ENCODE measurements around the gene CENATAC. TPM values are rescaled to one million over a fixed set of nuclear protein-coding genes. Genes with fewer than 3 reads are reported as not detected.
"Not testable (repeated sequence)": the region's sequence is repeated elsewhere in the genome, so short reads cannot be mapped to it uniquely, and the experiment has no call there.

CENATAC gene
- total and polyA plus RNA-seq, 5 donors = 12.2 to 18.9 (median 17.0) TPM

GRCh38 chr11:118961591-118961990 is 36.3 kb upstream of the CENATAC start:
- no peak overlapping the region for H3K27ac ChIP-seq (ENCODE audit: low read length)
- H3K27me3 ChIP-seq (ENCODE audit: control insufficient read depth, insufficient read depth) = no peaks in the 10 kb centered on the region
- intact Hi-C loops (cut with DNase I) = no loop called here
- WGBS = 59% methylated on average over 11 of the region's 11 CpGs
- H3K9me3 ChIP-seq (ENCODE audit: control insufficient read depth, low read length) = no peaks in the 10 kb centered on the region
- ATAC-seq (no peak), DNase-seq (no peak)
- no peak overlapping the region for H3K4me3 ChIP-seq (ENCODE audit: low read length)
- H3K4me1 ChIP-seq (ENCODE audit: control insufficient read depth, insufficient read depth, low read length) = no peaks in the 10 kb centered on the region

GRCh38 chr11:118969508-118969907 is 28.4 kb upstream of the CENATAC start:
- intact Hi-C loops (cut with DNase I); H3K9me3 ChIP-seq (ENCODE audit: control insufficient read depth, low read length); H3K27ac ChIP-seq (ENCODE audit: low read length); DNase-seq; H3K4me3 ChIP-seq (ENCODE audit: low read length); H3K27me3 ChIP-seq (ENCODE audit: control insufficient read depth, insufficient read depth); H3K4me1 ChIP-seq (ENCODE audit: control insufficient read depth, insufficient read depth, low read length); ATAC-seq: not testable (repeated sequence)
- 93% methylated on average over 2 of the region's 2 CpGs for WGBS

- 32% methylated on average over 33 of the region's 33 CpGs for WGBS
- DNase-seq (no peak), ATAC-seq (no peak)
- no peaks in the 10 kb centered on the region for H3K4me1 ChIP-seq (ENCODE audit: control insufficient read depth, insufficient read depth, low read length)
- no peaks in the 10 kb centered on the region for H3K27me3 ChIP-seq (ENCODE audit: control insufficient read depth, insufficient read depth)
- H3K9me3 ChIP-seq (ENCODE audit: control insufficient read depth, low read length) = no peaks in the 10 kb centered on the region
- H3K27ac ChIP-seq (ENCODE audit: low read length) = no peak within 1 kb of the TSS
- intact Hi-C loops (cut with DNase I) = no loop called here
- no peak within 1 kb of the TSS for H3K4me3 ChIP-seq (ENCODE audit: low read length)
Observed at GRCh38 chr11:118971646-118972045, 26.3 kb upstream of the CENATAC start, which contains the start of gene FOXR1. FOXR1 (plus strand) TSS chr11:118971761; CDS start chr11:118971932, 171 bp downstream.

GRCh38 chr11:118973985-118974384 is 24.0 kb upstream of the CENATAC start:
- ATAC-seq = no peak
- WGBS = 98% methylated on average over 2 of the region's 2 CpGs
- Histone ChIP-seq H3K4me3 (ENCODE audit: low read length) (no peak overlapping the region), H3K27me3 (ENCODE audit: control insufficient read depth, insufficient read depth) (no peaks in the 10 kb centered on the region), H3K4me1 (ENCODE audit: control insufficient read depth, insufficient read depth, low read length) (no peaks in the 10 kb centered on the region), H3K9me3 (ENCODE audit: control insufficient read depth, low read length) (no peaks in the 10 kb centered on the region), H3K27ac (ENCODE audit: low read length) (no peak overlapping the region)
- DNase-seq = no peak
- intact Hi-C loops (cut with DNase I) = no loop called here

- intact Hi-C loops (cut with DNase I) = no loop called here
- ATAC-seq (no peak), DNase-seq (no peak)
- H3K4me3 ChIP-seq (ENCODE audit: low read length) = no peak overlapping the region
- H3K9me3 ChIP-seq (ENCODE audit: control insufficient read depth, low read length) = no peaks in the 10 kb centered on the region
- H3K27me3 ChIP-seq (ENCODE audit: control insufficient read depth, insufficient read depth) = no peaks in the 10 kb centered on the region
- 81% methylated on average over 15 of the region's 15 CpGs for WGBS
- no peak overlapping the region for H3K27ac ChIP-seq (ENCODE audit: low read length)
- peaks cover 1% of the 10 kb centered on the region for H3K4me1 ChIP-seq (ENCODE audit: control insufficient read depth, insufficient read depth, low read length)
Observed at GRCh38 chr11:118975771-118976709, 21.9 kb upstream of the CENATAC start.

- peak in 1 of 2 donors; percentile 17 for ATAC-seq
- intact Hi-C loops (cut with DNase I) = no loop called here
- Histone ChIP-seq H3K27ac (ENCODE audit: low read length) (no peak overlapping the region), H3K4me1 (ENCODE audit: control insufficient read depth, insufficient read depth, low read length) (peaks cover 1% of the 10 kb centered on the region), H3K9me3 (ENCODE audit: control insufficient read depth, low read length) (no peaks in the 10 kb centered on the region), H3K4me3 (ENCODE audit: low read length) (no peak overlapping the region), H3K27me3 (ENCODE audit: control insufficient read depth, insufficient read depth) (no peaks in the 10 kb centered on the region)
- WGBS = 49% methylated on average over 9 of the region's 9 CpGs
- DNase-seq = no peak
Observed at GRCh38 chr11:118979434-118979833, 18.5 kb upstream of the CENATAC start.

GRCh38 chr11:118980191-118980881 is 17.6 kb upstream of the CENATAC start:
- H3K27me3 ChIP-seq (ENCODE audit: control insufficient read depth, insufficient read depth) = no peaks in the 10 kb centered on the region
- DNase-seq (peak; percentile 56 to 83 (median 83)), ATAC-seq (peak; percentile 79 to 82)
- peaks cover 1% of the 10 kb centered on the region for H3K4me1 ChIP-seq (ENCODE audit: control insufficient read depth, insufficient read depth, low read length)
- H3K4me3 ChIP-seq (ENCODE audit: low read length) = no peak overlapping the region
- WGBS = 11% methylated on average over 21 of the region's 21 CpGs
- no peak overlapping the region for H3K27ac ChIP-seq (ENCODE audit: low read length)
- no peaks in the 10 kb centered on the region for H3K9me3 ChIP-seq (ENCODE audit: control insufficient read depth, low read length)
- intact Hi-C loops (cut with DNase I) = no loop called here

- intact Hi-C loops (cut with DNase I); H3K4me1 ChIP-seq (ENCODE audit: control insufficient read depth, insufficient read depth, low read length); H3K27ac ChIP-seq (ENCODE audit: low read length); H3K9me3 ChIP-seq (ENCODE audit: control insufficient read depth, low read length); H3K27me3 ChIP-seq (ENCODE audit: control insufficient read depth, insufficient read depth); DNase-seq; ATAC-seq; H3K4me3 ChIP-seq (ENCODE audit: low read length): not testable (repeated sequence)
- WGBS = 69% methylated on average over 8 of the region's 8 CpGs
Observed at GRCh38 chr11:118984337-118984736, 13.6 kb upstream of the CENATAC start.

GRCh38 chr11:118984825-118985224 is 13.1 kb upstream of the CENATAC start:
- 79% methylated on average over 2 of the region's 2 CpGs for WGBS
- no peak for ATAC-seq
- no peak overlapping the region for H3K27ac ChIP-seq (ENCODE audit: low read length)

GRCh38 chr11:118988280-118988679 is 9.7 kb upstream of the CENATAC start:
- Histone ChIP-seq H3K27me3 (ENCODE audit: control insufficient read depth, insufficient read depth) (no peaks in the 10 kb centered on the region), H3K9me3 (ENCODE audit: control insufficient read depth, low read length) (no peaks in the 10 kb centered on the region), H3K4me3 (ENCODE audit: low read length) (no peak overlapping the region), H3K4me1 (ENCODE audit: control insufficient read depth, insufficient read depth, low read length) (no peaks in the 10 kb centered on the region), H3K27ac (ENCODE audit: low read length) (no peak overlapping the region)
- ATAC-seq = no peak
- no peak for DNase-seq
- WGBS = 92% methylated on average over 5 of the region's 5 CpGs
- intact Hi-C loops (cut with DNase I) = no loop called here

More at GRCh38 chr11:118984825-118985224, 13.1 kb upstream of the CENATAC start:
- H3K4me3 ChIP-seq (ENCODE audit: low read length) = no peak overlapping the region
- no peaks in the 10 kb centered on the region for H3K9me3 ChIP-seq (ENCODE audit: control insufficient read depth, low read length)
- peaks cover 1% of the 10 kb centered on the region for H3K4me1 ChIP-seq (ENCODE audit: control insufficient read depth, insufficient read depth, low read length)
- intact Hi-C loops (cut with DNase I) = no loop called here
- H3K27me3 ChIP-seq (ENCODE audit: control insufficient read depth, insufficient read depth) = no peaks in the 10 kb centered on the region
- no peak for DNase-seq

- H3K4me3 ChIP-seq (ENCODE audit: low read length); H3K4me1 ChIP-seq (ENCODE audit: control insufficient read depth, insufficient read depth, low read length); H3K27ac ChIP-seq (ENCODE audit: low read length); H3K9me3 ChIP-seq (ENCODE audit: control insufficient read depth, low read length); ATAC-seq; intact Hi-C loops (cut with DNase I); H3K27me3 ChIP-seq (ENCODE audit: control insufficient read depth, insufficient read depth): not testable (repeated sequence)
- WGBS = 95% methylated on average over 41 of the region's 44 CpGs
- peak in 1 of 3 donors; percentile 50 for DNase-seq
Observed at GRCh38 chr11:118991486-118992038, 6.4 kb upstream of the CENATAC start.

All from right cardiac atrium (tissue), 5 donors.